Measurements from ENCODE around the gene IDH2.

GRCh38 chr15:90101969-90102890 is at the start of gene IDH2:
- TF ChIP-seq CTCF (IDR thresholded peaks at IDR 0.05), result no peak
- TF ChIP-seq POLR2A (IDR thresholded peaks at IDR 0.05), result peak; percentile 15 to 80
